Measurements from ENCODE around the gene RHBDD2. TPM values are rescaled to one million over a fixed set of nuclear protein-coding genes. Genes with fewer than 3 reads are reported as not detected.
"Not testable (repeated sequence)": the region's sequence is repeated elsewhere in the genome, so short reads cannot be mapped to it uniquely, and the experiment has no call there.

The RHBDD2 gene
- total RNA-seq, 3 donors from 2014 or later, result 36.6 to 47.7 (median 39.0) TPM

GRCh38 chr7:75892634-75893272 lies 13.9 kb downstream of the RHBDD2 start:
- peak overlapping the region; percentile 65 to 84 for H3K27ac ChIP-seq
- no peaks in the 10 kb centered on the region for H3K27me3 ChIP-seq
- intact Hi-C loops (cut with DNase I; ENCODE audit: low total_unique reads), result no loop called here

GRCh38 chr7:75896803-75897327 lies 18.0 kb downstream of the RHBDD2 start:
- intact Hi-C loops (cut with DNase I; ENCODE audit: low total_unique reads), result no loop called here
- no peak for DNase-seq (ENCODE audit: low spot score in 2 of 2)
- TF ChIP-seq CTCF (IDR thresholded peaks at IDR 0.05) (no peak), POLR2AphosphoS5 (IDR thresholded peaks at IDR 0.05) (no peak), POLR2A (IDR thresholded peaks at IDR 0.05) (no peak)
- H3K27me3 ChIP-seq, result no peaks in the 10 kb centered on the region
- H3K9me3 ChIP-seq, result no peaks in the 10 kb centered on the region
- H3K36me3 ChIP-seq, result no peaks in the 10 kb centered on the region
- no peak overlapping the region for H3K27ac ChIP-seq
- peaks cover 0 to 5% of the 10 kb centered on the region in 2 donors for H3K4me1 ChIP-seq
- H3K4me3 ChIP-seq, result no peak overlapping the region

More at GRCh38 chr7:75892634-75893272, 13.9 kb downstream of the RHBDD2 start:
- Histone ChIP-seq H3K4me3 (peak overlapping the region in 1 of 3 donors; percentile 39), H3K36me3 (no peaks in the 10 kb centered on the region), H3K4me1 (peaks cover 0 to 5% of the 10 kb centered on the region in 2 donors), H3K9me3 (no peaks in the 10 kb centered on the region)
- peak; percentile 62 to 72 for DNase-seq (ENCODE audit: low spot score in 2 of 2)
- TF ChIP-seq POLR2AphosphoS5 (IDR thresholded peaks at IDR 0.05), result peak; percentile 9 to 45 (median 44)
- TF ChIP-seq POLR2A (IDR thresholded peaks at IDR 0.05), result no peak
- TF ChIP-seq CTCF (IDR thresholded peaks at IDR 0.05), result no peak

GRCh38 chr7:75900617-75901315 lies 21.9 kb downstream of the RHBDD2 start:
- no peaks in the 10 kb centered on the region for H3K27me3 ChIP-seq
- DNase-seq (ENCODE audit: low spot score in 2 of 2), result no peak
- no peaks in the 10 kb centered on the region for H3K4me1 ChIP-seq
- TF ChIP-seq POLR2A (IDR thresholded peaks at IDR 0.05), result no peak
- TF ChIP-seq CTCF (IDR thresholded peaks at IDR 0.05), result no peak
- no peak for TF ChIP-seq POLR2AphosphoS5 (IDR thresholded peaks at IDR 0.05)
- intact Hi-C loops (cut with DNase I; ENCODE audit: low total_unique reads), result no loop called here
- H3K36me3 ChIP-seq, result no peaks in the 10 kb centered on the region
- no peak overlapping the region for H3K4me3 ChIP-seq
- no peak overlapping the region for H3K27ac ChIP-seq
- no peaks in the 10 kb centered on the region for H3K9me3 ChIP-seq

- Histone ChIP-seq H3K4me1 (no peaks in the 10 kb centered on the region), H3K9me3 (no peaks in the 10 kb centered on the region), H3K4me3 (no peak overlapping the region), H3K27ac (peak overlapping the region; percentile 29 to 56), H3K27me3 (no peaks in the 10 kb centered on the region), H3K36me3 (no peaks in the 10 kb centered on the region)
- intact Hi-C loops (cut with DNase I; ENCODE audit: low total_unique reads), result no loop called here
- DNase-seq (ENCODE audit: low spot score in 2 of 2), result peak in 1 of 2 donors; percentile 33
- peak in 2 of 3 donors; percentile 31 to 87 for TF ChIP-seq POLR2AphosphoS5 (IDR thresholded peaks at IDR 0.05)
- no peak for TF ChIP-seq POLR2A (IDR thresholded peaks at IDR 0.05)
Observed at GRCh38 chr7:75905785-75906604, 27.2 kb downstream of the RHBDD2 start.

GRCh38 chr7:75906991-75907667 lies 28.3 kb downstream of the RHBDD2 start:
- H3K27ac ChIP-seq, result no peak overlapping the region
- intact Hi-C loops (cut with DNase I; ENCODE audit: low total_unique reads), result no loop called here

GRCh38 chr7:75907668-75908039 lies 28.8 kb downstream of the RHBDD2 start:
- H3K36me3 ChIP-seq; intact Hi-C loops (cut with DNase I; ENCODE audit: low total_unique reads); H3K27me3 ChIP-seq; H3K4me1 ChIP-seq; DNase-seq (ENCODE audit: low spot score in 2 of 2); H3K4me3 ChIP-seq; H3K9me3 ChIP-seq; H3K27ac ChIP-seq: not testable (repeated sequence)

More at GRCh38 chr7:75906991-75907667, 28.3 kb downstream of the RHBDD2 start:
- DNase-seq (ENCODE audit: low spot score in 2 of 2), result no peak
- TF ChIP-seq POLR2AphosphoS5 (IDR thresholded peaks at IDR 0.05) (no peak), POLR2A (IDR thresholded peaks at IDR 0.05) (no peak), CTCF (IDR thresholded peaks at IDR 0.05) (no peak)
- Histone ChIP-seq H3K4me3 (no peak overlapping the region), H3K36me3 (no peaks in the 10 kb centered on the region), H3K9me3 (no peaks in the 10 kb centered on the region), H3K27me3 (no peaks in the 10 kb centered on the region), H3K4me1 (no peaks in the 10 kb centered on the region)

Measured in breast epithelium (tissue), 4 donors.